ENCODE data around the gene NXT1.
"Not testable (repeated sequence)": the region's sequence is repeated elsewhere in the genome, so short reads cannot be mapped to it uniquely, and the experiment has no call there.

NXT1 gene

GRCh38 chr20:23326774-23327173 lies 23.8 kb upstream of the NXT1 start:
- in situ Hi-C loops (cut with MboI; ENCODE audit: low pct_unique_long_range_greater_than_20kb, low sequenced_read_pairs) = loop anchor here (25.0 kb wide), 3 partner anchors 114 to 989 kb away; no protein-coding TSS in a partner anchor
- DNase-seq = no peak

- in situ Hi-C loops (cut with MboI; ENCODE audit: low pct_unique_long_range_greater_than_20kb, low sequenced_read_pairs) = loop anchor here (25.0 kb wide), 3 partner anchors 115 to 990 kb away; no protein-coding TSS in a partner anchor
- no peak for DNase-seq
Observed at GRCh38 chr20:23327617-23328333, 22.8 kb upstream of the NXT1 start.

GRCh38 chr20:23331450-23332350 lies 18.9 kb upstream of the NXT1 start:
- peak; percentile 57 for DNase-seq
- in situ Hi-C loops (cut with MboI; ENCODE audit: low pct_unique_long_range_greater_than_20kb, low sequenced_read_pairs) = loop anchor here (25.0 kb wide), 3 partner anchors 119 to 994 kb away; no protein-coding TSS in a partner anchor

- no peak for DNase-seq
- in situ Hi-C loops (cut with MboI; ENCODE audit: low pct_unique_long_range_greater_than_20kb, low sequenced_read_pairs) = loop anchor here (25.0 kb wide), 3 partner anchors 120 to 995 kb away; no protein-coding TSS in a partner anchor
Observed at GRCh38 chr20:23332467-23332866, 18.1 kb upstream of the NXT1 start.

GRCh38 chr20:23334111-23334510 lies 16.5 kb upstream of the NXT1 start:
- no peak for DNase-seq
- in situ Hi-C loops (cut with MboI; ENCODE audit: low pct_unique_long_range_greater_than_20kb, low sequenced_read_pairs) = loop anchor here (25.0 kb wide), 3 partner anchors 122 to 997 kb away; no protein-coding TSS in a partner anchor

- no peak for DNase-seq
- in situ Hi-C loops (cut with MboI; ENCODE audit: low pct_unique_long_range_greater_than_20kb, low sequenced_read_pairs) = loop anchor here (25.0 kb wide), 3 partner anchors 123 to 998 kb away; no protein-coding TSS in a partner anchor
Observed at GRCh38 chr20:23335521-23335920, 15.1 kb upstream of the NXT1 start.

- no peak for DNase-seq
- in situ Hi-C loops (cut with MboI; ENCODE audit: low pct_unique_long_range_greater_than_20kb, low sequenced_read_pairs) = loop anchor here (25.0 kb wide), 3 partner anchors 124 to 999 kb away; no protein-coding TSS in a partner anchor
Observed at GRCh38 chr20:23336476-23336875, 14.1 kb upstream of the NXT1 start.

- in situ Hi-C loops (cut with MboI; ENCODE audit: low pct_unique_long_range_greater_than_20kb, low sequenced_read_pairs) = loop anchor here (25.0 kb wide), 3 partner anchors 125 to 1000 kb away; no protein-coding TSS in a partner anchor
- no peak for DNase-seq
Observed at GRCh38 chr20:23337312-23337711, 13.3 kb upstream of the NXT1 start.

GRCh38 chr20:23339986-23340385 lies 10.6 kb upstream of the NXT1 start:
- DNase-seq = no peak
- in situ Hi-C loops (cut with MboI; ENCODE audit: low pct_unique_long_range_greater_than_20kb, low sequenced_read_pairs) = loop anchor here (25.0 kb wide), 3 partner anchors 128 to 1003 kb away; no protein-coding TSS in a partner anchor

GRCh38 chr20:23340524-23340923 lies 10.1 kb upstream of the NXT1 start:
- DNase-seq = peak; percentile 59
- in situ Hi-C loops (cut with MboI; ENCODE audit: low pct_unique_long_range_greater_than_20kb, low sequenced_read_pairs) = loop anchor here (25.0 kb wide), 3 partner anchors 128 to 1003 kb away; no protein-coding TSS in a partner anchor

GRCh38 chr20:23341073-23341472 lies 9.5 kb upstream of the NXT1 start:
- DNase-seq = no peak
- in situ Hi-C loops (cut with MboI; ENCODE audit: low pct_unique_long_range_greater_than_20kb, low sequenced_read_pairs) = loop anchor here (25.0 kb wide), 3 partner anchors 129 to 1004 kb away; no protein-coding TSS in a partner anchor

GRCh38 chr20:23343590-23343989 lies 7.0 kb upstream of the NXT1 start:
- DNase-seq = no peak
- in situ Hi-C loops (cut with MboI; ENCODE audit: low pct_unique_long_range_greater_than_20kb, low sequenced_read_pairs) = loop anchor here (25.0 kb wide), 3 partner anchors 131 to 1006 kb away; no protein-coding TSS in a partner anchor

- in situ Hi-C loops (cut with MboI; ENCODE audit: low pct_unique_long_range_greater_than_20kb, low sequenced_read_pairs) = loop anchor here (25.0 kb wide), 3 partner anchors 132 to 1007 kb away; no protein-coding TSS in a partner anchor
Observed at GRCh38 chr20:23344336-23344735, 6.3 kb upstream of the NXT1 start.

GRCh38 chr20:23346002-23346401 lies 4.6 kb upstream of the NXT1 start:
- in situ Hi-C loops (cut with MboI; ENCODE audit: low pct_unique_long_range_greater_than_20kb, low sequenced_read_pairs) = loop anchor here (25.0 kb wide), 3 partner anchors 134 to 1009 kb away; no protein-coding TSS in a partner anchor
- no peak for DNase-seq

More at GRCh38 chr20:23344336-23344735, 6.3 kb upstream of the NXT1 start:
- no peak for DNase-seq

- in situ Hi-C loops (cut with MboI; ENCODE audit: low pct_unique_long_range_greater_than_20kb, low sequenced_read_pairs) = loop anchor here (25.0 kb wide), 3 partner anchors 135 to 1010 kb away; no protein-coding TSS in a partner anchor
Observed at GRCh38 chr20:23347791-23348190, 2.8 kb upstream of the NXT1 start.

GRCh38 chr20:23348510-23348909 lies 2.1 kb upstream of the NXT1 start:
- in situ Hi-C loops (cut with MboI; ENCODE audit: low pct_unique_long_range_greater_than_20kb, low sequenced_read_pairs) = loop anchor here (25.0 kb wide), 3 partner anchors 136 to 1011 kb away; no protein-coding TSS in a partner anchor
- DNase-seq = not testable (repeated sequence)

More at GRCh38 chr20:23347791-23348190, 2.8 kb upstream of the NXT1 start:
- no peak for DNase-seq

GRCh38 chr20:23349338-23350195 lies 1.0 kb upstream of the NXT1 start:
- DNase-seq = no peak
- in situ Hi-C loops (cut with MboI; ENCODE audit: low pct_unique_long_range_greater_than_20kb, low sequenced_read_pairs) = loop anchor here (25.0 kb wide), 3 partner anchors 137 to 1012 kb away; no protein-coding TSS in a partner anchor

Data from KBM-7 (cell line).